ES-I3 (cell line): Measurements from ENCODE around the gene RIPK4.
"Not testable (repeated sequence)": the region's sequence is repeated elsewhere in the genome, so short reads cannot be mapped to it uniquely, and the experiment has no call there.

Experiments used
- H3K36me3 ChIP-seq: 2 replicates; pipeline ENCODE4 v1.6.1; 2013; ENCODE audit warnings: mild to moderate bottlenecking, low read length, control low read depth, moderate library complexity; ENCODE audit not compliant: insufficient read depth
- H3K4me1 ChIP-seq: 2 replicates; pipeline ENCODE4 v1.6.1; 2013; ENCODE audit warnings: mild to moderate bottlenecking, control low read depth, low read length; ENCODE audit not compliant: insufficient read depth
- H3K9ac ChIP-seq: 2 replicates; pipeline ENCODE4 v1.6.1; 2013; ENCODE audit warnings: low read depth, mild to moderate bottlenecking, low read length, moderate library complexity
- H3K9me3 ChIP-seq: 2 replicates; pipeline ENCODE4 v1.6.1; 2013; ENCODE audit warnings: mild to moderate bottlenecking, low read length, moderate library complexity; ENCODE audit not compliant: control insufficient read depth, insufficient read depth

The RIPK4 gene

GRCh38 chr21:41737651-41738324 lies 29.1 kb downstream of the RIPK4 start:
- no peaks in the 10 kb centered on the region for H3K4me1 ChIP-seq
- H3K36me3 ChIP-seq = peaks cover 10% of the 10 kb centered on the region; the same call in 1 of the 2 replicates
- peaks cover 11% of the 10 kb centered on the region; the same call in 1 of the 2 replicates for H3K9me3 ChIP-seq
- no peak overlapping the region for H3K9ac ChIP-seq

- Histone ChIP-seq H3K36me3 (peaks cover 10% of the 10 kb centered on the region; the same call in 1 of the 2 replicates), H3K9me3 (peaks cover 11% of the 10 kb centered on the region; the same call in 1 of the 2 replicates), H3K4me1 (no peaks in the 10 kb centered on the region), H3K9ac (no peak overlapping the region)
Observed at GRCh38 chr21:41736423-41736822, 30.4 kb downstream of the RIPK4 start.

- Histone ChIP-seq H3K36me3 (peaks cover 4% of the 10 kb centered on the region; the same call in 1 of the 2 replicates), H3K4me1 (no peaks in the 10 kb centered on the region; the same call in 1 of the 2 replicates), H3K9me3 (peaks cover 7% of the 10 kb centered on the region; the same call in 1 of the 2 replicates), H3K9ac (no peak overlapping the region)
Observed at GRCh38 chr21:41733951-41734689, 32.7 kb downstream of the RIPK4 start.

GRCh38 chr21:41731081-41731480 lies 35.8 kb downstream of the RIPK4 start:
- no peaks in the 10 kb centered on the region for H3K36me3 ChIP-seq
- no peaks in the 10 kb centered on the region for H3K9me3 ChIP-seq
- peaks cover 10% of the 10 kb centered on the region; the same call in 1 of the 2 replicates for H3K4me1 ChIP-seq

GRCh38 chr21:41730367-41730765 lies 36.5 kb downstream of the RIPK4 start:
- Histone ChIP-seq H3K9me3 (no peaks in the 10 kb centered on the region), H3K9ac (no peak overlapping the region), H3K4me1 (peaks cover 10% of the 10 kb centered on the region; the same call in 1 of the 2 replicates), H3K36me3 (no peaks in the 10 kb centered on the region)

More at GRCh38 chr21:41731081-41731480, 35.8 kb downstream of the RIPK4 start:
- no peak overlapping the region for H3K9ac ChIP-seq

- Histone ChIP-seq H3K9ac (no peak overlapping the region), H3K4me1 (peaks cover 10% of the 10 kb centered on the region; the same call in 1 of the 2 replicates), H3K36me3 (no peaks in the 10 kb centered on the region), H3K9me3 (no peaks in the 10 kb centered on the region)
Observed at GRCh38 chr21:41729701-41730366, 37.0 kb downstream of the RIPK4 start.

- Histone ChIP-seq H3K36me3 (no peaks in the 10 kb centered on the region), H3K9me3 (no peaks in the 10 kb centered on the region), H3K4me1 (peaks cover 10% of the 10 kb centered on the region; the same call in 1 of the 2 replicates), H3K9ac (no peak overlapping the region)
Observed at GRCh38 chr21:41727784-41728763, 38.8 kb downstream of the RIPK4 start.

- Histone ChIP-seq H3K36me3 (no peaks in the 10 kb centered on the region), H3K4me1 (peaks cover 10% of the 10 kb centered on the region; the same call in 1 of the 2 replicates), H3K9me3 (no peaks in the 10 kb centered on the region), H3K9ac (no peak overlapping the region)
Observed at GRCh38 chr21:41726970-41727783, 39.7 kb downstream of the RIPK4 start.

GRCh38 chr21:41726630-41726969 lies 40.3 kb downstream of the RIPK4 start:
- no peak overlapping the region for H3K9ac ChIP-seq
- no peaks in the 10 kb centered on the region for H3K36me3 ChIP-seq
- no peaks in the 10 kb centered on the region for H3K9me3 ChIP-seq
- H3K4me1 ChIP-seq = peaks cover 10% of the 10 kb centered on the region; the same call in 1 of the 2 replicates

GRCh38 chr21:41726058-41726558 lies 40.7 kb downstream of the RIPK4 start:
- Histone ChIP-seq H3K9ac (no peak overlapping the region), H3K4me1 (peaks cover 10% of the 10 kb centered on the region; the same call in 1 of the 2 replicates), H3K9me3 (no peaks in the 10 kb centered on the region), H3K36me3 (no peaks in the 10 kb centered on the region)

- Histone ChIP-seq H3K4me1 (peaks cover 10% of the 10 kb centered on the region; the same call in 1 of the 2 replicates), H3K9me3 (no peaks in the 10 kb centered on the region), H3K9ac (no peak overlapping the region), H3K36me3 (no peaks in the 10 kb centered on the region)
Observed at GRCh38 chr21:41725421-41726031, 41.3 kb downstream of the RIPK4 start.

GRCh38 chr21:41723835-41724234 lies 43.0 kb downstream of the RIPK4 start:
- H3K36me3 ChIP-seq, H3K9ac ChIP-seq, H3K9me3 ChIP-seq: not testable (repeated sequence)
- H3K4me1 ChIP-seq = peaks cover 10% of the 10 kb centered on the region; the same call in 1 of the 2 replicates
